A549 (cell line): ENCODE results near the gene NTNG2. TPM values are rescaled to one million over a fixed set of nuclear protein-coding genes. Genes with fewer than 3 reads are reported as not detected.

Experiments
- ATAC-seq, 2 experiments: fragments of 200-7000 bp in 1 of 2; fragments of >200 bp in 1 of 2; cut with Nextera tagmentation in 1 of 2; cut with Tn5 transposase in 1 of 2; 3 replicates each; pipeline versions ENCODE4 v1.8.0 to v1.9.1; 2018 to 2020; ENCODE audit warnings: mild to moderate bottlenecking in 1 of 2, moderate library complexity in 1 of 2
- CTCF ChIA-PET: fragments of 300-600 bp; sonication (Branson Sonifier 250); formaldehyde crosslinking; extraction: SDS; loops from one replicate; lab custom pipeline; 2021; ENCODE audit warnings: antibody characterized with exemption, inconsistent platforms; lab: Yijun Ruan, JAX
- POLR2A ChIA-PET: fragments of 350-600 bp; formaldehyde crosslinking; extraction: SDS; loops from one replicate; lab custom pipeline; 2021; ENCODE audit warnings: antibody characterized with exemption, inconsistent platforms; lab: Yijun Ruan, JAX
- DNase-seq, 2 experiments: peaks; one replicate each; pipeline versions ENCODE4 v3.0.0 to v3.0.0-alpha.2; 2011 to 2016; ENCODE audit warnings: low read depth in 1 of 2, low spot score in 1 of 2
- FAIRE-seq: peaks from 2 replicates; lab custom pipeline; 2011; peaks lifted over from hg19 to GRCh38; lab: Jason Lieb, UNC
- H3K27ac ChIP-seq, 2 experiments: fragments of >200 bp; sonication (Bioruptor Twin); formaldehyde crosslinking; 3 replicates each; pipeline ENCODE4 v1.5.1; 2016 to 2017
- H3K4me1 ChIP-seq: fragments of >200 bp; sonication (Bioruptor Twin); formaldehyde crosslinking; 3 replicates; pipeline ENCODE4 v1.6.1; 2016
- H3K4me2 ChIP-seq: fragments of >200 bp; sonication (Bioruptor Twin); formaldehyde crosslinking; 3 replicates; pipeline ENCODE4 v1.6.1; 2016
- H3K4me3 ChIP-seq: fragments of >200 bp; sonication (Bioruptor Twin); formaldehyde crosslinking; 3 replicates; pipeline ENCODE4 v1.5.1; 2016
- H3K9me3 ChIP-seq: fragments of >200 bp; sonication (Bioruptor Twin); formaldehyde crosslinking; 3 replicates; pipeline ENCODE4 v1.6.1; 2016
- BCL3 ChIP-seq: fragments of >200 bp; sonication (Bioruptor Twin); formaldehyde crosslinking; IDR thresholded peaks from 3 replicates; pipeline ENCODE4 v1.6.1; 2016
- CBX2 ChIP-seq: fragments of 200-600 bp; sonication (generic); IDR thresholded peaks from 2 replicates; pipeline ENCODE4 v1.6.1; 2016; ENCODE audit warnings: low read depth, mild to moderate bottlenecking, borderline replicate concordance
- CHD4 ChIP-seq: fragments of 200-600 bp; sonication (generic); IDR thresholded peaks from 2 replicates; pipeline ENCODE4 v1.6.1; 2016; ENCODE audit warnings: antibody characterized with exemption, mild to moderate bottlenecking, borderline replicate concordance
- EHF ChIP-seq: fragments of 250-450 bp; sonication (Bioruptor Pico); IDR thresholded peaks from 2 replicates; pipeline ENCODE4 v1.5.0; 2020; ENCODE audit warnings: mild to moderate bottlenecking
- FOSL2 ChIP-seq, 2 experiments: fragments of 450-650 bp in 1 of 2; fragments of >200 bp in 1 of 2; sonication (Bioruptor Twin) in 1 of 2; formaldehyde crosslinking; IDR thresholded peaks; 2 replicates each; pipeline versions ENCODE4 v1.5.0 to v1.6.1; 2016 to 2020; ENCODE audit warnings: mild to moderate bottlenecking in 1 of 2, moderate library complexity in 1 of 2
- HDAC2 ChIP-seq: fragments of 200-600 bp; sonication (generic); IDR thresholded peaks from 2 replicates; pipeline ENCODE4 v1.6.1; 2016
- HOXA7 ChIP-seq: fragments of 250-450 bp; sonication (Bioruptor Pico); IDR thresholded peaks from 2 replicates; pipeline ENCODE4 v1.5.0; 2020; ENCODE audit warnings: mild to moderate bottlenecking, moderate library complexity
- JUNB ChIP-seq: fragments of >200 bp; sonication (Bioruptor Twin); formaldehyde crosslinking; IDR thresholded peaks from 2 replicates; pipeline ENCODE4 v1.6.1; 2016
- MAFK ChIP-seq: fragments of 450-650 bp; IDR thresholded peaks from 2 replicates; pipeline ENCODE4 v1.6.1; 2014; ENCODE audit not compliant: partially characterized antibody
- NFE2L2 ChIP-seq: fragments of 150-350 bp; conservative IDR thresholded peaks from 2 replicates; pipeline ENCODE4 v1.6.1; 2014; ENCODE audit warnings: low read length
- NR3C1 ChIP-seq: fragments of >200 bp; sonication (Bioruptor Twin); formaldehyde crosslinking; IDR thresholded peaks from 3 replicates; pipeline ENCODE4 v1.6.1; 2017
- PBX3 ChIP-seq: IDR thresholded peaks from 2 replicates; pipeline ENCODE4 v1.6.1; 2012
- PHF8 ChIP-seq: fragments of 200-600 bp; sonication (generic); IDR thresholded peaks from 2 replicates; pipeline ENCODE4 v1.6.1; 2016; ENCODE audit warnings: low read depth, mild to moderate bottlenecking, antibody characterized with exemption, moderate library complexity, borderline replicate concordance
- POLR2AphosphoS2 ChIP-seq: conservative IDR thresholded peaks from 2 replicates; pipeline ENCODE4 v1.6.1; 2012; ENCODE audit warnings: low read length, improper control_type of control experiment, inconsistent platforms
- RNF2 ChIP-seq: fragments of 200-600 bp; sonication (generic); IDR thresholded peaks from 2 replicates; pipeline ENCODE4 v1.6.1; 2016; ENCODE audit warnings: low read depth, mild to moderate bottlenecking, antibody characterized with exemption, moderate library complexity, borderline replicate concordance
- SREBF2 ChIP-seq: fragments of 450-650 bp; IDR thresholded peaks from 2 replicates; pipeline ENCODE4 v1.6.1; 2014; ENCODE audit warnings: mild to moderate bottlenecking, moderate library complexity
- TFCP2L1 ChIP-seq: fragments of 250-450 bp; sonication (Bioruptor Pico); IDR thresholded peaks from 2 replicates; pipeline ENCODE4 v1.5.0; 2021; ENCODE audit warnings: mild to moderate bottlenecking
- TP53 ChIP-seq: fragments of 250-450 bp; sonication (Bioruptor Pico); IDR thresholded peaks from 2 replicates; pipeline ENCODE4 v1.5.0; 2021; ENCODE audit warnings: mild to moderate bottlenecking, moderate library complexity
- ZC3H11A ChIP-seq: fragments of 450-650 bp; IDR thresholded peaks from 2 replicates; pipeline ENCODE4 v1.6.1; 2014; ENCODE audit warnings: antibody characterized with exemption, mild to moderate bottlenecking
- ZNF302 ChIP-seq: fragments of 250-450 bp; sonication (Bioruptor Pico); IDR thresholded peaks from 2 replicates; pipeline ENCODE4 v1.9.0; 2021; ENCODE audit warnings: inconsistent platforms, mild to moderate bottlenecking, moderate library complexity
- ZSCAN20 ChIP-seq: fragments of 250-450 bp; sonication (Bioruptor Pico); IDR thresholded peaks from 2 replicates; pipeline ENCODE4 v1.8.0; 2022; ENCODE audit warnings: mild to moderate bottlenecking, moderate library complexity
- whole genome bisulfite sequencing: methylation state at CpG from one replicate; pipeline ENCODE4 v1.1.6; 2017; ENCODE audit errors: missing lambda C conversion rate; 5-methylcytosine and 5-hydroxymethylcytosine counted together
- polyA plus RNA-seq, 4 experiments: library from polyadenylated mRNA; depleted of rRNA in 3 of 4; stranded (reverse); fragments of >200 nt; fragmentation: RNase III in 1 of 4; extraction: RNeasy Plus Mini Kit Qiagen cat#74134 plus additional on column Dnase treatment in 1 of 4; gene quantifications; 2 replicates in 3 of 4; 3 replicates in 1 of 4; pipeline ENCODE4 v1.2.3, GENCODE V29; 2011 to 2017
- TF ChIP-seq, protein P1 (sequence below): IDR thresholded peaks from 2 replicates; pipeline ENCODE4 v1.6.1; 2012
- TF ChIP-seq, protein P2 (sequence below): fragments of 150-350 bp; IDR thresholded peaks from 2 replicates; pipeline ENCODE4 v1.6.1; 2014; ENCODE audit warnings: low read depth, mild to moderate bottlenecking, low read length
- TF ChIP-seq, protein P3 (sequence below): fragments of 250-450 bp; sonication (Bioruptor Pico); IDR thresholded peaks from 2 replicates; pipeline ENCODE4 v1.5.0; 2021; ENCODE audit warnings: mild to moderate bottlenecking, moderate library complexity, borderline replicate concordance

NTNG2 gene
- polyA plus RNA-seq, 2 of the 4 experiments (the other 2 are of a cell fraction) = 0.52 to 1.0 TPM

- DNase-seq = no peak
- Histone ChIP-seq H3K27ac (no peak overlapping the region), H3K4me1 (no peaks in the 10 kb centered on the region), H3K4me3 (no peak overlapping the region), H3K4me2 (no peak overlapping the region), H3K9me3 (no peaks in the 10 kb centered on the region)
- POLR2A ChIA-PET = no interaction called here
- no peak for ATAC-seq
- TF ChIP-seq HOXA7 (CRISPR knock-in tag) (no peak), NFE2L2 (no peak), EHF (CRISPR knock-in tag) (no peak), PHF8 (no peak), POLR2AphosphoS2 (no peak), CBX2 (no peak)
- 70% methylated on average over 4 of the region's 4 CpGs for WGBS
- FAIRE-seq = no peak
- CTCF ChIA-PET = interaction anchor here (1.7 to 9.3 kb wide), 4 partner anchors 10 to 85 kb away, joined by 4 to 73 read pairs (median 6); no protein-coding TSS in a partner anchor
Measured at GRCh38 chr9:132151118-132151517, 10.7 kb upstream of the NTNG2 start.

DNA sequence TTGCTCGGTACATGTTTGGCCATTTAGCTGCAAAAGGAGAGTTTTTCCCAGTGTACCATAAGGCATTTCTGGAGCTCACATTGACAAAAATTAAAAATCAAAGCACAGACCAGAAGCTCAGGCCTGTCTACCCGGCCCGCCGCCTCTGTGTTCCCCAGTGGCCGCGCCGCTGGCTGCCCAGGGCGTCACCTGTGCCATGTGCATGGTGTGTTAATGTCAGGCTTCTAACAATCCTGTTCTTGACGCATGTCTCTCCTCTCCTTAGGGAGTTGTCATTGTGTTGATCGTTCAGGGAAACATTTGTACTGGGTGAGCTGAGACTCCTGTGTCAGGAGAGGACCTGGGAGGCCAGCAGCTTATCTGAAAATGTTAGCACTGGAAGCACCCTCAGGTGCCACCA is 9.6 kb upstream of the NTNG2 start:
- CTCF ChIA-PET = interaction anchor here (0.5 to 9.3 kb wide), 4 partner anchors 9 to 906 kb away, joined by 3 to 73 read pairs (median 6); no protein-coding TSS in a partner anchor
- no peak overlapping the region for H3K27ac ChIP-seq
- no peaks in the 10 kb centered on the region for H3K9me3 ChIP-seq
- H3K4me1 ChIP-seq = no peaks in the 10 kb centered on the region
- no peak for FAIRE-seq
- no peak for ATAC-seq
- POLR2A ChIA-PET = interaction anchor here (0.5 kb wide), 1 partner anchor 16 kb away, joined by 6 read pairs; no protein-coding TSS in a partner anchor
- H3K4me2 ChIP-seq = no peak overlapping the region
- WGBS = 69% methylated on average over 10 of the region's 10 CpGs
- TF ChIP-seq POLR2AphosphoS2 = no peak
- no peak for TF ChIP-seq ZC3H11A
- TF ChIP-seq PBX3 = no peak
- TF ChIP-seq TP53 = no peak
- TF ChIP-seq, protein P1, sequence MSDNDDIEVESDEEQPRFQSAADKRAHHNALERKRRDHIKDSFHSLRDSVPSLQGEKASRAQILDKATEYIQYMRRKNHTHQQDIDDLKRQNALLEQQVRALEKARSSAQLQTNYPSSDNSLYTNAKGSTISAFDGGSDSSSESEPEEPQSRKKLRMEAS = no peak
- TF ChIP-seq, protein P2, sequence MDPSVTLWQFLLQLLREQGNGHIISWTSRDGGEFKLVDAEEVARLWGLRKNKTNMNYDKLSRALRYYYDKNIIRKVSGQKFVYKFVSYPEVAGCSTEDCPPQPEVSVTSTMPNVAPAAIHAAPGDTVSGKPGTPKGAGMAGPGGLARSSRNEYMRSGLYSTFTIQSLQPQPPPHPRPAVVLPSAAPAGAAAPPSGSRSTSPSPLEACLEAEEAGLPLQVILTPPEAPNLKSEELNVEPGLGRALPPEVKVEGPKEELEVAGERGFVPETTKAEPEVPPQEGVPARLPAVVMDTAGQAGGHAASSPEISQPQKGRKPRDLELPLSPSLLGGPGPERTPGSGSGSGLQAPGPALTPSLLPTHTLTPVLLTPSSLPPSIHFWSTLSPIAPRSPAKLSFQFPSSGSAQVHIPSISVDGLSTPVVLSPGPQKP = no peak
- TF ChIP-seq, protein P3, sequence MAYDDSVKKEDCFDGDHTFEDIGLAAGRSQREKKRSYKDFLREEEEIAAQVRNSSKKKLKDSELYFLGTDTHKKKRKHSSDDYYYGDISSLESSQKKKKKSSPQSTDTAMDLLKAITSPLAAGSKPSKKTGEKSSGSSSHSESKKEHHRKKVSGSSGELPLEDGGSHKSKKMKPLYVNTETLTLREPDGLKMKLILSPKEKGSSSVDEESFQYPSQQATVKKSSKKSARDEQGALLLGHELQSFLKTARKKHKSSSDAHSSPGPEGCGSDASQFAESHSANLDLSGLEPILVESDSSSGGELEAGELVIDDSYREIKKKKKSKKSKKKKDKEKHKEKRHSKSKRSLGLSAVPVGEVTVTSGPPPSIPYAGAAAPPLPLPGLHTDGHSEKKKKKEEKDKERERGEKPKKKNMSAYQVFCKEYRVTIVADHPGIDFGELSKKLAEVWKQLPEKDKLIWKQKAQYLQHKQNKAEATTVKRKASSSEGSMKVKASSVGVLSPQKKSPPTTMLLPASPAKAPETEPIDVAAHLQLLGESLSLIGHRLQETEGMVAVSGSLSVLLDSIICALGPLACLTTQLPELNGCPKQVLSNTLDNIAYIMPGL (CRISPR knock-in tag) = no peak
- TF ChIP-seq BCL3 = no peak
- H3K4me3 ChIP-seq = no peak overlapping the region
- no peak for DNase-seq

- no peak for FAIRE-seq
- DNase-seq = no peak
- ATAC-seq = no peak
- Histone ChIP-seq H3K9me3 (no peaks in the 10 kb centered on the region), H3K4me3 (no peak overlapping the region), H3K4me2 (no peak overlapping the region), H3K4me1 (no peaks in the 10 kb centered on the region), H3K27ac (no peak overlapping the region)
- ChIA-PET POLR2A (no interaction called here), CTCF (interaction anchor here (1.0 to 9.3 kb wide), 4 partner anchors 14 to 400 kb away, joined by 3 to 73 read pairs (median 3); no protein-coding TSS in a partner anchor)
- 58% methylated on average over 16 of the region's 16 CpGs for WGBS
- TF ChIP-seq NR3C1 (no peak), FOSL2 (IDR thresholded peaks at IDR 0.05) (no peak), FOSL2 (CRISPR knock-in tag; IDR thresholded peaks at IDR 0.05) (no peak), HDAC2 (no peak), ZSCAN20 (CRISPR knock-in tag) (no peak), JUNB (no peak), ZNF302 (CRISPR knock-in tag) (no peak), POLR2AphosphoS2 (no peak), MAFK (no peak), RNF2 (no peak), BCL3 (no peak), SREBF2 (no peak), TFCP2L1 (CRISPR knock-in tag) (no peak), CHD4 (no peak), PBX3 (no peak)
Measured at GRCh38 chr9:132154863-132155567, 6.8 kb upstream of the NTNG2 start.
